Fibroblast of gingiva (primary cell): ENCODE data around the gene PSTPIP2.
"Not testable (repeated sequence)": the region's sequence is repeated elsewhere in the genome, so short reads cannot be mapped to it uniquely, and the experiment has no call there.

Experiments
- DNase-seq: peaks from one replicate; pipeline ENCODE4 v3.0.0-alpha.2; 2011; ENCODE audit warnings: low read depth

PSTPIP2 gene

GRCh38 chr18:45984546-45985235, 87.4 kb downstream of the PSTPIP2 start:
- no peak for DNase-seq

GRCh38 chr18:45981821-45982220, 90.2 kb downstream of the PSTPIP2 start:
- DNase-seq, result no peak

- no peak for DNase-seq
Measured at GRCh38 chr18:45980229-45980628, 91.8 kb downstream of the PSTPIP2 start.

- DNase-seq, result no peak
Measured at GRCh38 chr18:45978084-45978483, 94.0 kb downstream of the PSTPIP2 start.

GRCh38 chr18:45976974-45977373, 95.1 kb downstream of the PSTPIP2 start:
- no peak for DNase-seq

- peak; percentile 53 for DNase-seq
Measured at GRCh38 chr18:45976566-45976965, 95.5 kb downstream of the PSTPIP2 start.

- DNase-seq, result peak; percentile 92
Measured at GRCh38 chr18:45974088-45974536, 97.9 kb downstream of the PSTPIP2 start.

GRCh38 chr18:45967007-45967706, 104.9 kb downstream of the PSTPIP2 start, which contains the start of gene EPG5:
Gene EPG5 (minus strand): TSS chr18:45967329. CDS start chr18:45967239, 90 bp downstream.
- peak; percentile 93 for DNase-seq

- not testable (repeated sequence) for DNase-seq
Measured at GRCh38 chr18:45964913-45965312, 107.1 kb downstream of the PSTPIP2 start.

- peak; percentile 59 for DNase-seq
Measured at GRCh38 chr18:45962866-45963265, 109.2 kb downstream of the PSTPIP2 start.

GRCh38 chr18:45962461-45962860, 109.6 kb downstream of the PSTPIP2 start:
- no peak for DNase-seq

GRCh38 chr18:45959484-45959883, 112.6 kb downstream of the PSTPIP2 start:
- not testable (repeated sequence) for DNase-seq

GRCh38 chr18:45958730-45959129, 113.3 kb downstream of the PSTPIP2 start:
- DNase-seq, result no peak

- DNase-seq, result no peak
Measured at GRCh38 chr18:45958027-45958426, 114.0 kb downstream of the PSTPIP2 start.

GRCh38 chr18:45957100-45957499, 115.0 kb downstream of the PSTPIP2 start:
- peak; percentile 91 for DNase-seq

- peak; percentile 86 for DNase-seq
Measured at GRCh38 chr18:45954070-45954934, 117.8 kb downstream of the PSTPIP2 start.

GRCh38 chr18:45951016-45951714, 120.9 kb downstream of the PSTPIP2 start:
- peak; percentile 93 for DNase-seq

GRCh38 chr18:45945669-45946068, 126.4 kb downstream of the PSTPIP2 start:
- DNase-seq, result no peak

- no peak for DNase-seq
Measured at GRCh38 chr18:45940724-45941123, 131.3 kb downstream of the PSTPIP2 start.

- DNase-seq, result no peak
Measured at GRCh38 chr18:45939236-45939635, 132.8 kb downstream of the PSTPIP2 start.

- no peak for DNase-seq
Measured at GRCh38 chr18:45938488-45938935, 133.5 kb downstream of the PSTPIP2 start.
